ENCODE data around the gene DBT. TPM values are rescaled to one million over a fixed set of nuclear protein-coding genes. Genes with fewer than 3 reads are reported as not detected.

Gene DBT
- total and polyA plus RNA-seq, 4 donors: 3.4 to 19.1 (median 9.2) TPM

DNA sequence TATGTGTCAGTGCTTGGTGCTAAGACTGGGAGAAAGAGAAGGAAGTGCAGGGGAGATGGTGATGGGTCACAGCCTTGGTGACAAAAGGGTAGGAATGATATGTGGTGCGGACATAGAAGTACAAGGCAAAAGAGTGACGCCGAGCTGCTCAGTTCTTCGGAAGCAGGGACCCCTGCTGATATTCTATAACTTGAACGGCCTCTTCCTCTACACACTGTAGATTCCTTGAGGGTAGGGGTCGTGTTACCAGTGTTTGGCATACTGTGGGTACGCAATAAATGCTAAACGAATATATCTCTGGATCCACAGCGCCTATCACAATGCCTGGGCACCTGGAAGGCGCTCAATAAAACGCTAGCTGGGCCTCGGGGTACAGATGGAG, 488 bp downstream of the DBT start:
- WGBS, 2 donors: 0 to 1% methylated on average over 12 of the region's 12 CpGs
- Histone ChIP-seq H3K27me3 (ENCODE audit: control insufficient read depth in 3 of 3, insufficient read depth in 3 of 3, low read length in 2 of 3) (no peaks in the 10 kb centered on the region), H3K9ac (ENCODE audit: insufficient read depth in 1 of 2, low read length in 2 of 2) (peak overlapping the region; percentile 88 to 91), H3K4me3 (peak overlapping the region; percentile 96), H3K9me3 (ENCODE audit: control insufficient read depth in 4 of 4, insufficient read depth in 3 of 4, low read length in 3 of 4) (no peaks in the 10 kb centered on the region), H3K4me1 (ENCODE audit: control insufficient read depth in 5 of 5, insufficient read depth in 5 of 5, low read length in 5 of 5) (peaks cover 0 to 17% (median 7%) of the 10 kb centered on the region in 5 donors), H3K27ac (ENCODE audit: low read depth in 1 of 2, low read length in 1 of 2) (peak overlapping the region; percentile 80 to 93), H3K36me3 (ENCODE audit: control insufficient read depth in 4 of 4, insufficient read depth in 4 of 4, low read length in 4 of 4) (peaks cover 0 to 3% (median 0%) of the 10 kb centered on the region in 4 donors)
- TF ChIP-seq, protein P1, sequence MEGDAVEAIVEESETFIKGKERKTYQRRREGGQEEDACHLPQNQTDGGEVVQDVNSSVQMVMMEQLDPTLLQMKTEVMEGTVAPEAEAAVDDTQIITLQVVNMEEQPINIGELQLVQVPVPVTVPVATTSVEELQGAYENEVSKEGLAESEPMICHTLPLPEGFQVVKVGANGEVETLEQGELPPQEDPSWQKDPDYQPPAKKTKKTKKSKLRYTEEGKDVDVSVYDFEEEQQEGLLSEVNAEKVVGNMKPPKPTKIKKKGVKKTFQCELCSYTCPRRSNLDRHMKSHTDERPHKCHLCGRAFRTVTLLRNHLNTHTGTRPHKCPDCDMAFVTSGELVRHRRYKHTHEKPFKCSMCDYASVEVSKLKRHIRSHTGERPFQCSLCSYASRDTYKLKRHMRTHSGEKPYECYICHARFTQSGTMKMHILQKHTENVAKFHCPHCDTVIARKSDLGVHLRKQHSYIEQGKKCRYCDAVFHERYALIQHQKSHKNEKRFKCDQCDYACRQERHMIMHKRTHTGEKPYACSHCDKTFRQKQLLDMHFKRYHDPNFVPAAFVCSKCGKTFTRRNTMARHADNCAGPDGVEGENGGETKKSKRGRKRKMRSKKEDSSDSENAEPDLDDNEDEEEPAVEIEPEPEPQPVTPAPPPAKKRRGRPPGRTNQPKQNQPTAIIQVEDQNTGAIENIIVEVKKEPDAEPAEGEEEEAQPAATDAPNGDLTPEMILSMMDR (IDR thresholded peaks at IDR 0.05; ENCODE audit: control extremely low read depth, extremely low read depth): no peak
- ATAC-seq (ENCODE audit: insufficient read depth, low FRiP score): no peak
- DNase-seq: peak in 1 of 3 donors; percentile 29

DNA sequence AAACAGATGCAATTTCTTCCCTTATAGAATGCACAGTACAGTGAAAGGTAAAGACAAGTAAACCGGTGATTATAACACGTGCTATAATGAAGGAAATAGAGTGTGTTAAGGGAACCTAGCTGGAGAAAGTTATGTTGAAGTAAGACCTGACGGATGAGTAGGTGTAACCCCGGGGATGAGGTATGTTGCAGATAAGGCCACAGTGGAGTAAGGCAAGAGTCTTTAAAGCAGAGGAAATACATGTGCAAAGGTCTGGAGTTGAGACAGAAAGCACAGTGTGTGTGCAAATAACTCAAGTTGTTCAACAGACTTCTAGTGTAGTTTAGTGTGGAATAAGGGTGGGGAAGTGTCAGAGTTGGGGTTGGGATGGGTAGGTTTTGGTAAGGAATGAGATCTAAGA, 2.9 kb downstream of the DBT start:
- TF ChIP-seq, protein P1 (IDR thresholded peaks at IDR 0.05; ENCODE audit: control extremely low read depth, extremely low read depth): no peak
- WGBS, 2 donors: 77 to 82% methylated on average over 4 of the region's 4 CpGs

DNA sequence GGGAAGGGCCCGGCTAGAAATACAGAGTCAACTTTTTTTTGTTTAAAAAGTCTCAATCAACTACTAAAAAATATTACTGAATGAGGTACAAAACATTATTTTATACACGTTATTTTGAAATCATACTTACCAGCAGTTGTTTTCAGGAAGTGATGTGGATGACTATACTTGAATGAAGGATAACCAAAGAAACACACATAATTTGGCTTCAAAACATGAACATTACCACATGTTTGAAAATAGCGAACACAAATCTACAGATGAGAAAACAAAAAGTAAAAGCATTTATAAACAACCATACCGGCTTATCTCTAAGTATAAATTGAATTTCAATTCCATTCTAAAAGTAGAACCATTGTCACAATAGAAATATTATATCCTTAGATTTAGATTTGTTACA, 9.0 kb downstream of the DBT start:
- no peak overlapping the region for H3K9ac ChIP-seq (ENCODE audit: insufficient read depth in 1 of 2, low read length in 2 of 2)
- H3K4me1 ChIP-seq (ENCODE audit: control insufficient read depth in 5 of 5, insufficient read depth in 5 of 5, low read length in 5 of 5): peaks cover 0 to 16% (median 7%) of the 10 kb centered on the region in 5 donors
- no peaks in the 10 kb centered on the region for H3K9me3 ChIP-seq (ENCODE audit: control insufficient read depth in 4 of 4, insufficient read depth in 3 of 4, low read length in 3 of 4)
- TF ChIP-seq, protein P1 (IDR thresholded peaks at IDR 0.05; ENCODE audit: control extremely low read depth, extremely low read depth): no peak
- ATAC-seq (ENCODE audit: insufficient read depth, low FRiP score) (no peak), DNase-seq (peak in 2 of 3 donors; percentile 60 to 61)
- WGBS, 2 donors: 62 to 66% methylated on average over 4 of the region's 4 CpGs
- no peak overlapping the region for H3K27ac ChIP-seq (ENCODE audit: low read depth in 1 of 2, low read length in 1 of 2)
- H3K36me3 ChIP-seq (ENCODE audit: control insufficient read depth in 4 of 4, insufficient read depth in 4 of 4, low read length in 4 of 4): peaks cover 6 to 13% (median 8%) of the 10 kb centered on the region in 4 donors
- no peaks in the 10 kb centered on the region for H3K27me3 ChIP-seq (ENCODE audit: control insufficient read depth in 3 of 3, insufficient read depth in 3 of 3, low read length in 2 of 3)
- no peak overlapping the region for H3K4me3 ChIP-seq

More for the DNA sequence above, 2.9 kb downstream of the DBT start:
- Histone ChIP-seq H3K27ac (ENCODE audit: low read depth in 1 of 2, low read length in 1 of 2) (no peak overlapping the region), H3K36me3 (ENCODE audit: control insufficient read depth in 4 of 4, insufficient read depth in 4 of 4, low read length in 4 of 4) (peaks cover 0 to 3% (median 1%) of the 10 kb centered on the region in 4 donors), H3K4me3 (no peak overlapping the region), H3K27me3 (ENCODE audit: control insufficient read depth in 3 of 3, insufficient read depth in 3 of 3, low read length in 2 of 3) (no peaks in the 10 kb centered on the region), H3K9me3 (ENCODE audit: control insufficient read depth in 4 of 4, insufficient read depth in 3 of 4, low read length in 3 of 4) (no peaks in the 10 kb centered on the region), H3K9ac (ENCODE audit: insufficient read depth in 1 of 2, low read length in 2 of 2) (no peak overlapping the region), H3K4me1 (ENCODE audit: control insufficient read depth in 5 of 5, insufficient read depth in 5 of 5, low read length in 5 of 5) (peaks cover 0 to 18% (median 7%) of the 10 kb centered on the region in 5 donors)
- ATAC-seq (ENCODE audit: insufficient read depth, low FRiP score) (no peak), DNase-seq (no peak)

DNA sequence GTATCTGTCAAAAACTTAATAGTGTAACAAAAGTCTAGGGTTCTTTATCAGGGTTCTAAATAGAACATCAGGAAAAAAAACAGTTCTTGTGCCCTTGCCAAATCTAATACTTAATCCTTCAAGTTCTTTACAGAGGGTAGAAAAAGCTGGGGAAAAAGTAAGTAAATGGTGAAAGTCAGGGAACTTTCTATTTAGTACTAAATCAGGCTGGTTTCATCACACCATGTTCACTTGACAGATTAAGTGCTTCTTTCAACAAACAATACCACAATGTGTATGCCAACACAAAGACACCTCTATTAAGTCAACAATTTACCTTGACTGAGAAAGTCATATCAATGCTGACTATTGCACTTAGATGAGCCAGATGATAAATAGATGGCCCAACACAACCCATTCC, 9.7 kb downstream of the DBT start:
- Histone ChIP-seq H3K9me3 (ENCODE audit: control insufficient read depth in 4 of 4, insufficient read depth in 3 of 4, low read length in 3 of 4) (no peaks in the 10 kb centered on the region), H3K27ac (ENCODE audit: low read depth in 1 of 2, low read length in 1 of 2) (no peak overlapping the region), H3K36me3 (ENCODE audit: control insufficient read depth in 4 of 4, insufficient read depth in 4 of 4, low read length in 4 of 4) (peaks cover 6 to 13% (median 8%) of the 10 kb centered on the region in 4 donors), H3K9ac (ENCODE audit: insufficient read depth in 1 of 2, low read length in 2 of 2) (peak overlapping the region in 1 of 2 donors; percentile 35), H3K27me3 (ENCODE audit: control insufficient read depth in 3 of 3, insufficient read depth in 3 of 3, low read length in 2 of 3) (no peaks in the 10 kb centered on the region), H3K4me1 (ENCODE audit: control insufficient read depth in 5 of 5, insufficient read depth in 5 of 5, low read length in 5 of 5) (peaks cover 0 to 16% (median 7%) of the 10 kb centered on the region in 5 donors), H3K4me3 (no peak overlapping the region)
- DNase-seq (peak in 2 of 3 donors; percentile 85 to 89), ATAC-seq (ENCODE audit: insufficient read depth, low FRiP score) (no peak)
- TF ChIP-seq, protein P1 (IDR thresholded peaks at IDR 0.05; ENCODE audit: control extremely low read depth, extremely low read depth): no peak

All from lung (tissue), 12 donors.